Colonic mucosa (tissue), 4 donors: ENCODE measurements around the gene ACSF2. TPM values are rescaled to one million over a fixed set of nuclear protein-coding genes. Genes with fewer than 3 reads are reported as not detected.
"Not testable (repeated sequence)": the region's sequence is repeated elsewhere in the genome, so short reads cannot be mapped to it uniquely, and the experiment has no call there.

Experiments
- DNase-seq: peaks from one replicate; pipeline ENCODE4 v3.0.0-alpha.2; 2020
- H3K27ac ChIP-seq: fragments of 200-600 bp; one replicate; pipeline ENCODE4 v1.8.0; 2021
- H3K27me3 ChIP-seq: fragments of 200-600 bp; one replicate; pipeline ENCODE4 v1.8.0; 2021
- H3K36me3 ChIP-seq: fragments of 200-600 bp; one replicate; pipeline ENCODE4 v1.8.0; 2021
- H3K4me1 ChIP-seq: fragments of 200-600 bp; one replicate; pipeline ENCODE4 v1.8.0; 2021; ENCODE audit warnings: mild to moderate bottlenecking
- H3K4me3 ChIP-seq: fragments of 200-600 bp; one replicate; pipeline ENCODE4 v1.8.0; 2021
- H3K9ac ChIP-seq, 2 donors: one replicate each; pipeline ENCODE4 v1.7.0; 2013; ENCODE audit warnings: control low read depth in 2 of 2, low read depth in 2 of 2, low read length in 2 of 2
- H3K9me3 ChIP-seq: fragments of 200-600 bp; one replicate; pipeline ENCODE4 v1.8.0; 2021
- CTCF ChIP-seq: fragments of 200-600 bp; IDR thresholded peaks from one replicate; pipeline ENCODE4 v1.8.0; 2022; ENCODE audit warnings: antibody characterized with exemption, mild to moderate bottlenecking
- intact Hi-C: fragments of 100-400 bp; cut with DNase I; formaldehyde crosslinking; loops from one replicate; pipeline ENCODE4 v1.14.1; 2022
- total RNA-seq, 2 donors: library from RNA; stranded (reverse); fragmentation: NEBNext Ultra II Directional in 1 of 2; extraction: Animal tissue kit (Norgen Biotek cat#: 25700) in 1 of 2; gene quantifications; one replicate each; pipeline ENCODE4 v1.2.1, GENCODE V29; 2021
- donor health status: healthy.
- donor health status: DM: no; HTN: no; CAD: no.
- donor health status: DM: no; HTN: no; CAD: no.

Gene ACSF2
- total RNA-seq, 2 donors from 2014 or later: 50.8 to 119 TPM

- Histone ChIP-seq H3K27ac (no peak overlapping the region), H3K36me3 (no peaks in the 10 kb centered on the region), H3K4me1 (peaks cover 25% of the 10 kb centered on the region), H3K9ac (peak overlapping the region; percentile 36 to 72), H3K4me3 (peak overlapping the region; percentile 11), H3K9me3 (no peaks in the 10 kb centered on the region), H3K27me3 (peaks cover 11% of the 10 kb centered on the region)
- no peak for DNase-seq
- intact Hi-C loops: no loop called here
- no peak for TF ChIP-seq CTCF
Measured at GRCh38 chr17:50469208-50469605, 43.2 kb downstream of the ACSF2 start.

- H3K36me3 ChIP-seq: no peaks in the 10 kb centered on the region
- H3K4me1 ChIP-seq: peaks cover 25% of the 10 kb centered on the region
- peak overlapping the region; percentile 36 to 72 for H3K9ac ChIP-seq
- peak overlapping the region; percentile 33 for H3K27ac ChIP-seq
- H3K9me3 ChIP-seq: no peaks in the 10 kb centered on the region
- H3K4me3 ChIP-seq: no peak overlapping the region
- peaks cover 11% of the 10 kb centered on the region for H3K27me3 ChIP-seq
- no peak for TF ChIP-seq CTCF
- intact Hi-C loops: no loop called here
- DNase-seq: peak; percentile 27
Measured at GRCh38 chr17:50469671-50470305, 43.8 kb downstream of the ACSF2 start.

DNA sequence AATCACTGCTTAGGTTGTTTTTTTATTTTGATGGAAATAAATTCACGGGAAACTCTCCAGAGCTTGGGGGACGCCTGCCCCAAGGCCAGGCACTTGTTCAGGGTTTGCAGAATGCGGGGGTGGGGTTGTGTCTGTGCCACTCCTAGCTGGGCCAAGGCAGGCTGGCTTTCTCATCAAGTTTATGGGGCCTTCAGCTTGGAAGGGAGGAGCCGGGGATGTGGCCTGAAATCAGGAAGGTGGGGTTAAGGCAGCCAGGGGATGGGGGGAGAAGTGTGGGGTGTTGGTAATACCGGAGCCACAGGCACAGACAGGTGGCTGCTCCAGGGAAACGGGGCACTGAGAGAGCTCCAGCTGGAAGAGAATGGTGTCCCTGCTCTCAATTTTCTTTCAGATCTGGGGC, 44.4 kb downstream of the ACSF2 start:
- peaks cover 25% of the 10 kb centered on the region for H3K4me1 ChIP-seq
- H3K9me3 ChIP-seq: no peaks in the 10 kb centered on the region
- no peaks in the 10 kb centered on the region for H3K36me3 ChIP-seq
- TF ChIP-seq CTCF: no peak
- peak; percentile 87 for DNase-seq
- intact Hi-C loops: no loop called here
- peak overlapping the region in 1 of 2 donors; percentile 72 for H3K9ac ChIP-seq
- H3K27me3 ChIP-seq: peaks cover 11% of the 10 kb centered on the region
- peak overlapping the region; percentile 33 for H3K27ac ChIP-seq
- H3K4me3 ChIP-seq: no peak overlapping the region

DNA sequence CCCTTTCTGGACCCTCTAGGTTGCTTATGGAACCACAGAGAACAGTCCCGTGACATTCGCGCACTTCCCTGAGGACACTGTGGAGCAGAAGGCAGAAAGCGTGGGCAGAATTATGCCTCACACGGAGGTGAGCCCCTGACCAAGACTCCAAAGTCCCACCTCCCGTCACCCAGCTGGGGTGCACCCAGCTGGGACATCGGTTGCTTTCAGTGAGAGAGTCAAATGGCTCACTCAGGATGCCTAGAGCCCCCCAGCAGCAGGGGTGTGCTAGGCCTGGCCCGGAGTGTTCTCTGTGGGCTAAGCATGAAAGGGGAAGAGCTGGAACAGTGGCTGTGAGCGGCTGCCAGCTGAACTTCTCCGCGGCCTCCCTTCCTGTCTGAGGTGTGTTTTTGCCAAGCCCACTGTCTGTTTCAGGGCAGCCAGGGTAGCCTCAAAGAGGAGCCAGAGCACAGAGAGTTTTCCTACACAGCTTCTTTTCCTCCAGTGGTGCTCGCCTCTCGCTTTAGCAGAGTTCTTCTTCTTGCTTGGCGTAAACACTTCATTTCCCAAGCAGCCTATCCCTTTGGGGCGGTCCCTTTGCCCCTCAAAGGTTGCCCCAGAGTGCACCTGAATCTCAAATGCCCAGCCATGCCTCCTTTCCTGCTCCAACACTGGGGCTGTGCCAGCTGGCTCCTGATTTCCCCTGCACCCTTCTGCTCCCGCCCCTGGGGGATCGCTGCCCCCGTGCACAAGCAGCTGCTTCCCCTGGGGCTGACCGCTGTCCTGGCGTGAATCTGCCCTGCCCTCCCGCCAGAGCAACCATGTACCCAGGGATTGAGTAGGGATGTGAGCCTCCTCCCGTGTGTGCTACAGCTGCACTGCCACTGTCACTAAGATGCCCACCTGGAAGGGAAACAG, 45.2 kb downstream of the ACSF2 start:
- H3K9ac ChIP-seq: peak overlapping the region in 1 of 2 donors; percentile 72
- peak; percentile 20 for DNase-seq
- H3K36me3 ChIP-seq: no peaks in the 10 kb centered on the region
- intact Hi-C loops: no loop called here
- peaks cover 11% of the 10 kb centered on the region for H3K27me3 ChIP-seq
- no peak overlapping the region for H3K27ac ChIP-seq
- no peak overlapping the region for H3K4me3 ChIP-seq
- no peaks in the 10 kb centered on the region for H3K9me3 ChIP-seq
- peaks cover 25% of the 10 kb centered on the region for H3K4me1 ChIP-seq
- TF ChIP-seq CTCF: no peak

DNA sequence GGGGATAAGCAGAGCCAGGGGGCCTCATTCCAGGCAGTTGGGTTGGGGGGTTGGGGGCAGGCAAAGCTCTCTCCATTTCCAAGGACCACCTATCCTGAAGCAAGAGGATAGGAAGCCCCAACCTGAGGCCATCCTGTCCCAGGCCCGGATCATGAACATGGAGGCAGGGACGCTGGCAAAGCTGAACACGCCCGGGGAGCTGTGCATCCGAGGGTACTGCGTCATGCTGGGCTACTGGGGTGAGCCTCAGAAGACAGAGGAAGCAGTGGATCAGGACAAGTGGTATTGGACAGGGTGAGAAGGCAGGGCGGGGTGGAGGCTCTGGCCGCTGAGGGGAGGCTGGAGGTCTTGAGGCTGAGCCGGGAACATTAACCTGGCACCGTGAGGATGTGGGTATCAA, 46.3 kb downstream of the ACSF2 start:
- H3K4me1 ChIP-seq: peaks cover 18% of the 10 kb centered on the region
- H3K36me3 ChIP-seq: no peaks in the 10 kb centered on the region
- no peak overlapping the region for H3K4me3 ChIP-seq
- H3K27me3 ChIP-seq: peaks cover 11% of the 10 kb centered on the region
- TF ChIP-seq CTCF: no peak
- DNase-seq: peak; percentile 19
- H3K9me3 ChIP-seq: no peaks in the 10 kb centered on the region
- intact Hi-C loops: no loop called here
- no peak overlapping the region for H3K27ac ChIP-seq
- H3K9ac ChIP-seq: no peak overlapping the region

- intact Hi-C loops, H3K4me3 ChIP-seq, DNase-seq, H3K9me3 ChIP-seq, H3K27ac ChIP-seq, H3K9ac ChIP-seq, H3K36me3 ChIP-seq: not testable (repeated sequence)
- Histone ChIP-seq H3K4me1 (peaks cover 13% of the 10 kb centered on the region), H3K27me3 (peaks cover 11% of the 10 kb centered on the region)
Measured at GRCh38 chr17:50472761-50473161, 46.7 kb downstream of the ACSF2 start.
